ENCODE results near the gene CAV1. TPM values are rescaled to one million over a fixed set of nuclear protein-coding genes. Genes with fewer than 3 reads are reported as not detected.

Gene CAV1
- total and polyA plus RNA-seq, 4 donors: 121 to 616 (median 323) TPM

GRCh38 chr7:116552602-116553001 is 27.8 kb downstream of the CAV1 start:
- H3K4me3 ChIP-seq: no peak overlapping the region
- H3K4me1 ChIP-seq (ENCODE audit: control insufficient read depth in 5 of 5, insufficient read depth in 5 of 5, low read length in 5 of 5): peaks cover 0 to 39% (median 3%) of the 10 kb centered on the region in 5 donors
- no peaks in the 10 kb centered on the region for H3K27me3 ChIP-seq (ENCODE audit: control insufficient read depth in 3 of 3, insufficient read depth in 3 of 3, low read length in 2 of 3)
- peaks cover 0 to 20% (median 7%) of the 10 kb centered on the region in 4 donors for H3K36me3 ChIP-seq (ENCODE audit: control insufficient read depth in 4 of 4, insufficient read depth in 4 of 4, low read length in 4 of 4)
- no peak overlapping the region for H3K9ac ChIP-seq (ENCODE audit: insufficient read depth in 1 of 2, low read length in 2 of 2)
- ATAC-seq (ENCODE audit: insufficient read depth, low FRiP score) (no peak), DNase-seq (no peak)
- no peak for TF ChIP-seq CTCF (IDR thresholded peaks at IDR 0.05; ENCODE audit: control extremely low read depth, extremely low read depth)
- H3K27ac ChIP-seq (ENCODE audit: low read depth in 1 of 2, low read length in 1 of 2): peak overlapping the region in 1 of 2 donors; percentile 6
- no peaks in the 10 kb centered on the region for H3K9me3 ChIP-seq (ENCODE audit: control insufficient read depth in 4 of 4, insufficient read depth in 3 of 4, low read length in 3 of 4)
- WGBS, 2 donors: 58 to 63% methylated on average over 1 of the region's 1 CpG

GRCh38 chr7:116553168-116553964 is 28.5 kb downstream of the CAV1 start:
- Histone ChIP-seq H3K4me1 (ENCODE audit: control insufficient read depth in 5 of 5, insufficient read depth in 5 of 5, low read length in 5 of 5) (peaks cover 0 to 37% (median 3%) of the 10 kb centered on the region in 5 donors), H3K4me3 (no peak overlapping the region), H3K27me3 (ENCODE audit: control insufficient read depth in 3 of 3, insufficient read depth in 3 of 3, low read length in 2 of 3) (no peaks in the 10 kb centered on the region), H3K27ac (ENCODE audit: low read depth in 1 of 2, low read length in 1 of 2) (peak overlapping the region; percentile 33 to 35), H3K36me3 (ENCODE audit: control insufficient read depth in 4 of 4, insufficient read depth in 4 of 4, low read length in 4 of 4) (peaks cover 0 to 16% (median 7%) of the 10 kb centered on the region in 4 donors), H3K9me3 (ENCODE audit: control insufficient read depth in 4 of 4, insufficient read depth in 3 of 4, low read length in 3 of 4) (no peaks in the 10 kb centered on the region), H3K9ac (ENCODE audit: insufficient read depth in 1 of 2, low read length in 2 of 2) (no peak overlapping the region)
- ATAC-seq (ENCODE audit: insufficient read depth, low FRiP score) (no peak), DNase-seq (no peak)
- no peak for TF ChIP-seq CTCF (IDR thresholded peaks at IDR 0.05; ENCODE audit: control extremely low read depth, extremely low read depth)
- 58 to 74% methylated on average over 3 of the region's 3 CpGs for WGBS, 2 donors

- Histone ChIP-seq H3K4me1 (ENCODE audit: control insufficient read depth in 5 of 5, insufficient read depth in 5 of 5, low read length in 5 of 5) (peaks cover 0 to 32% (median 3%) of the 10 kb centered on the region in 5 donors), H3K36me3 (ENCODE audit: control insufficient read depth in 4 of 4, insufficient read depth in 4 of 4, low read length in 4 of 4) (peaks cover 0 to 19% (median 8%) of the 10 kb centered on the region in 4 donors), H3K9ac (ENCODE audit: insufficient read depth in 1 of 2, low read length in 2 of 2) (no peak overlapping the region), H3K4me3 (no peak overlapping the region), H3K9me3 (ENCODE audit: control insufficient read depth in 4 of 4, insufficient read depth in 3 of 4, low read length in 3 of 4) (no peaks in the 10 kb centered on the region), H3K27me3 (ENCODE audit: control insufficient read depth in 3 of 3, insufficient read depth in 3 of 3, low read length in 2 of 3) (no peaks in the 10 kb centered on the region), H3K27ac (ENCODE audit: low read depth in 1 of 2, low read length in 1 of 2) (peak overlapping the region in 1 of 2 donors; percentile 51)
- DNase-seq: no peak
- ATAC-seq (ENCODE audit: insufficient read depth, low FRiP score): no peak
- TF ChIP-seq CTCF (IDR thresholded peaks at IDR 0.05; ENCODE audit: control extremely low read depth, extremely low read depth): no peak
These were observed 29.6 kb downstream of the CAV1 start for GRCh38 chr7:116554436-116554835.

Measured in lung (tissue), 12 donors.